C4-2B (cell line): ENCODE measurements around the gene MED15.

Experiments used
- ZFX ChIP-seq: fragments of 450-650 bp; IDR thresholded peaks from 2 replicates; pipeline ENCODE4 v1.6.1; 2017
- TF ChIP-seq, protein P1 (sequence below): fragments of 450-650 bp; conservative IDR thresholded peaks from 2 replicates; pipeline ENCODE4 v1.5.1; 2017; ENCODE audit warnings: mild to moderate bottlenecking

DNA sequence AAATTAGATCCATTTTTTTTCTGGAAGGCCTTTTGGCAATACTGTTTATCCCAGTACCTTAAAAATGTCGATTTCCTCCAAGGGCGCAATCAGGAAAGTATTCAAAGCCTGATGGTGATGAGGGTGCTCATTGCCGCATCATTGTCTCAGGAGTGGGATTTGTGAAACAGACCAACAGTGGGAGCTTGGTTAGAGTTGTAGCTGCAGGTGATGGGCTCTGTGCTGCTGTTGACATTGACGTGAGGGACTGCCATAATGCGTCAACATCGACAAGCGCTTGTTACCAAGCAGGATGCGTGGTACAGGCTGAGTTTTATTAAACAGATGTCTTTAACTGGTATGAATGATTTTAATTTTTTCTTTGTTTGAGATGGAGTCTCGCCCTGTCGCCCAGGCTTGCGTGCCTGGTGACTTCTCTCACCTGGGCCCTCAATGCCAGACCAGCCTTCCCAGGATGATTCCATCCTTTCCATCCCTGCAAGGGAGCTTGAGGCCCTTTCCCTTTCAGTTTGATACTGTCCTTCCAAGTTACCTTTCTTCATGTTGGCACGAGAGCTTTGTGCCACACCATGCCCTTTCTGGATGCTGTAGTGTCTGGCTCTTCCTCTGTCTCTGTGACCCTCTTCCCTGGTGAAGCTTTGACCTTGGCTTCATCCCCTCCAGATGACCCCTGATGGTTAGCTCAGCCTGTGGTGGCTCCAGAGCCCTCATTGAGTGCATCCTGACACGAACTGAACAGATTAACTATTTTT is 10.6 kb downstream of the MED15 start:
- TF ChIP-seq, protein P1, sequence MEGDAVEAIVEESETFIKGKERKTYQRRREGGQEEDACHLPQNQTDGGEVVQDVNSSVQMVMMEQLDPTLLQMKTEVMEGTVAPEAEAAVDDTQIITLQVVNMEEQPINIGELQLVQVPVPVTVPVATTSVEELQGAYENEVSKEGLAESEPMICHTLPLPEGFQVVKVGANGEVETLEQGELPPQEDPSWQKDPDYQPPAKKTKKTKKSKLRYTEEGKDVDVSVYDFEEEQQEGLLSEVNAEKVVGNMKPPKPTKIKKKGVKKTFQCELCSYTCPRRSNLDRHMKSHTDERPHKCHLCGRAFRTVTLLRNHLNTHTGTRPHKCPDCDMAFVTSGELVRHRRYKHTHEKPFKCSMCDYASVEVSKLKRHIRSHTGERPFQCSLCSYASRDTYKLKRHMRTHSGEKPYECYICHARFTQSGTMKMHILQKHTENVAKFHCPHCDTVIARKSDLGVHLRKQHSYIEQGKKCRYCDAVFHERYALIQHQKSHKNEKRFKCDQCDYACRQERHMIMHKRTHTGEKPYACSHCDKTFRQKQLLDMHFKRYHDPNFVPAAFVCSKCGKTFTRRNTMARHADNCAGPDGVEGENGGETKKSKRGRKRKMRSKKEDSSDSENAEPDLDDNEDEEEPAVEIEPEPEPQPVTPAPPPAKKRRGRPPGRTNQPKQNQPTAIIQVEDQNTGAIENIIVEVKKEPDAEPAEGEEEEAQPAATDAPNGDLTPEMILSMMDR, result no peak
- no peak for TF ChIP-seq ZFX
